ENCODE measurements around the gene EXOC1L.
"Not testable (repeated sequence)": the region's sequence is repeated elsewhere in the genome, so short reads cannot be mapped to it uniquely, and the experiment has no call there.

Gene EXOC1L

GRCh38 chr4:55834086-55834795, 14.7 kb downstream of the EXOC1L start:
- no peaks in the 10 kb centered on the region for H3K36me3 ChIP-seq (ENCODE audit: control insufficient read depth, insufficient read depth, low read length)
- WGBS, 2 experiments (ENCODE audit: insufficient coverage in 2 of 2), result 100% methylated on average over 1 of the region's 3 CpGs

GRCh38 chr4:55837903-55838302, 18.3 kb downstream of the EXOC1L start:
- WGBS, 2 experiments (ENCODE audit: insufficient coverage in 2 of 2), result no CpG with 5 or more reads among the region's 1 CpG
- Histone ChIP-seq H3K9me3 (ENCODE audit: control insufficient read depth, low read length) (no peaks in the 10 kb centered on the region), H3K36me3 (ENCODE audit: control insufficient read depth, insufficient read depth, low read length) (no peaks in the 10 kb centered on the region), H3K4me1 (ENCODE audit: control insufficient read depth, insufficient read depth, low read length, poor library complexity, severe bottlenecking) (no peaks in the 10 kb centered on the region), H3K27ac (ENCODE audit: low read depth, low read length, severe bottlenecking) (no peak overlapping the region), H3K4me3 (ENCODE audit: extremely low read depth, insufficient read depth, low read length, poor library complexity, severe bottlenecking) (no peak overlapping the region)

More at GRCh38 chr4:55834086-55834795, 14.7 kb downstream of the EXOC1L start:
- Histone ChIP-seq H3K27ac (ENCODE audit: low read depth, low read length, severe bottlenecking) (no peak overlapping the region), H3K4me1 (ENCODE audit: control insufficient read depth, insufficient read depth, low read length, poor library complexity, severe bottlenecking) (no peaks in the 10 kb centered on the region), H3K9me3 (ENCODE audit: control insufficient read depth, low read length) (no peaks in the 10 kb centered on the region), H3K4me3 (ENCODE audit: extremely low read depth, insufficient read depth, low read length, poor library complexity, severe bottlenecking) (no peak overlapping the region)

- Histone ChIP-seq H3K9me3 (ENCODE audit: control insufficient read depth, low read length) (no peaks in the 10 kb centered on the region), H3K4me3 (ENCODE audit: extremely low read depth, insufficient read depth, low read length, poor library complexity, severe bottlenecking) (no peak overlapping the region), H3K27ac (ENCODE audit: low read depth, low read length, severe bottlenecking) (no peak overlapping the region), H3K4me1 (ENCODE audit: control insufficient read depth, insufficient read depth, low read length, poor library complexity, severe bottlenecking) (no peaks in the 10 kb centered on the region), H3K36me3 (ENCODE audit: control insufficient read depth, insufficient read depth, low read length) (no peaks in the 10 kb centered on the region)
- WGBS, 2 experiments (ENCODE audit: insufficient coverage in 2 of 2), result no CpG with 5 or more reads among the region's 1 CpG
Measured at GRCh38 chr4:55838356-55838755, 18.8 kb downstream of the EXOC1L start.

- H3K4me3 ChIP-seq (ENCODE audit: extremely low read depth, insufficient read depth, low read length, poor library complexity, severe bottlenecking), result no peak overlapping the region
- no peaks in the 10 kb centered on the region for H3K4me1 ChIP-seq (ENCODE audit: control insufficient read depth, insufficient read depth, low read length, poor library complexity, severe bottlenecking)
- H3K27ac ChIP-seq (ENCODE audit: low read depth, low read length, severe bottlenecking), result no peak overlapping the region
- no peaks in the 10 kb centered on the region for H3K9me3 ChIP-seq (ENCODE audit: control insufficient read depth, low read length)
- H3K36me3 ChIP-seq (ENCODE audit: control insufficient read depth, insufficient read depth, low read length), result no peaks in the 10 kb centered on the region
Measured at GRCh38 chr4:55838952-55839351, 19.4 kb downstream of the EXOC1L start.

GRCh38 chr4:55840956-55841355, 21.4 kb downstream of the EXOC1L start:
- no peak overlapping the region for H3K4me3 ChIP-seq (ENCODE audit: extremely low read depth, insufficient read depth, low read length, poor library complexity, severe bottlenecking)
- H3K4me1 ChIP-seq (ENCODE audit: control insufficient read depth, insufficient read depth, low read length, poor library complexity, severe bottlenecking), result no peaks in the 10 kb centered on the region
- no peak overlapping the region for H3K27ac ChIP-seq (ENCODE audit: low read depth, low read length, severe bottlenecking)
- no peaks in the 10 kb centered on the region for H3K9me3 ChIP-seq (ENCODE audit: control insufficient read depth, low read length)
- WGBS, 2 experiments (ENCODE audit: insufficient coverage in 2 of 2), result 91 to 94% methylated on average over 1 of the region's 1 CpG
- no peaks in the 10 kb centered on the region for H3K36me3 ChIP-seq (ENCODE audit: control insufficient read depth, insufficient read depth, low read length)

GRCh38 chr4:55841373-55842239, 22.0 kb downstream of the EXOC1L start:
- H3K27ac ChIP-seq (ENCODE audit: low read depth, low read length, severe bottlenecking); H3K4me1 ChIP-seq (ENCODE audit: control insufficient read depth, insufficient read depth, low read length, poor library complexity, severe bottlenecking); H3K36me3 ChIP-seq (ENCODE audit: control insufficient read depth, insufficient read depth, low read length); H3K4me3 ChIP-seq (ENCODE audit: extremely low read depth, insufficient read depth, low read length, poor library complexity, severe bottlenecking); H3K9me3 ChIP-seq (ENCODE audit: control insufficient read depth, low read length): not testable (repeated sequence)
- 71 to 75% methylated on average over 11 to 12 of the region's 22 CpGs for WGBS, 2 experiments (ENCODE audit: insufficient coverage in 2 of 2)

GRCh38 chr4:55842312-55842711, 22.7 kb downstream of the EXOC1L start:
- H3K27ac ChIP-seq (ENCODE audit: low read depth, low read length, severe bottlenecking); H3K4me1 ChIP-seq (ENCODE audit: control insufficient read depth, insufficient read depth, low read length, poor library complexity, severe bottlenecking); H3K36me3 ChIP-seq (ENCODE audit: control insufficient read depth, insufficient read depth, low read length); H3K4me3 ChIP-seq (ENCODE audit: extremely low read depth, insufficient read depth, low read length, poor library complexity, severe bottlenecking); H3K9me3 ChIP-seq (ENCODE audit: control insufficient read depth, low read length): not testable (repeated sequence)
- no CpG with 5 or more reads among the region's 10 CpGs for WGBS, 2 experiments (ENCODE audit: insufficient coverage in 2 of 2)

- Histone ChIP-seq H3K9me3 (ENCODE audit: control insufficient read depth, low read length) (peaks cover 4% of the 10 kb centered on the region), H3K27ac (ENCODE audit: low read depth, low read length, severe bottlenecking) (no peak overlapping the region), H3K4me1 (ENCODE audit: control insufficient read depth, insufficient read depth, low read length, poor library complexity, severe bottlenecking) (peaks cover 2% of the 10 kb centered on the region), H3K36me3 (ENCODE audit: control insufficient read depth, insufficient read depth, low read length) (no peaks in the 10 kb centered on the region), H3K4me3 (ENCODE audit: extremely low read depth, insufficient read depth, low read length, poor library complexity, severe bottlenecking) (no peak overlapping the region)
- 82 to 85% methylated on average over 7 to 9 of the region's 9 CpGs for WGBS, 2 experiments (ENCODE audit: insufficient coverage in 2 of 2)
Measured at GRCh38 chr4:55849724-55850123, 30.1 kb downstream of the EXOC1L start.

GRCh38 chr4:55851885-55852284, 32.3 kb downstream of the EXOC1L start:
- peaks cover 4% of the 10 kb centered on the region for H3K9me3 ChIP-seq (ENCODE audit: control insufficient read depth, low read length)
- WGBS, 2 experiments (ENCODE audit: insufficient coverage in 2 of 2), result 49 to 70% methylated on average over 3 of the region's 6 CpGs
- H3K4me1 ChIP-seq (ENCODE audit: control insufficient read depth, insufficient read depth, low read length, poor library complexity, severe bottlenecking), result peaks cover 3% of the 10 kb centered on the region
- no peak overlapping the region for H3K4me3 ChIP-seq (ENCODE audit: extremely low read depth, insufficient read depth, low read length, poor library complexity, severe bottlenecking)
- no peak overlapping the region for H3K27ac ChIP-seq (ENCODE audit: low read depth, low read length, severe bottlenecking)
- H3K36me3 ChIP-seq (ENCODE audit: control insufficient read depth, insufficient read depth, low read length), result no peaks in the 10 kb centered on the region

- Histone ChIP-seq H3K4me3 (ENCODE audit: extremely low read depth, insufficient read depth, low read length, poor library complexity, severe bottlenecking) (peak within 1 kb of the TSS; percentile 82), H3K9me3 (ENCODE audit: control insufficient read depth, low read length) (peaks cover 4% of the 10 kb centered on the region), H3K36me3 (ENCODE audit: control insufficient read depth, insufficient read depth, low read length) (peaks cover 5% of the 10 kb centered on the region), H3K27ac (ENCODE audit: low read depth, low read length, severe bottlenecking) (peak within 1 kb of the TSS; percentile 50), H3K4me1 (ENCODE audit: control insufficient read depth, insufficient read depth, low read length, poor library complexity, severe bottlenecking) (peaks cover 3% of the 10 kb centered on the region)
- 0 to 1% methylated on average over 45 of the region's 50 CpGs for WGBS, 2 experiments (ENCODE audit: insufficient coverage in 2 of 2)
Measured at GRCh38 chr4:55853484-55854046, 34.0 kb downstream of the EXOC1L start, which contains the start of gene EXOC1. Gene EXOC1 (plus strand): TSS chr4:55853648. CDS start chr4:55858324, 4,676 bp downstream.
